ENCODE measurements around the gene KCNIP4.

Gene KCNIP4

DNA sequence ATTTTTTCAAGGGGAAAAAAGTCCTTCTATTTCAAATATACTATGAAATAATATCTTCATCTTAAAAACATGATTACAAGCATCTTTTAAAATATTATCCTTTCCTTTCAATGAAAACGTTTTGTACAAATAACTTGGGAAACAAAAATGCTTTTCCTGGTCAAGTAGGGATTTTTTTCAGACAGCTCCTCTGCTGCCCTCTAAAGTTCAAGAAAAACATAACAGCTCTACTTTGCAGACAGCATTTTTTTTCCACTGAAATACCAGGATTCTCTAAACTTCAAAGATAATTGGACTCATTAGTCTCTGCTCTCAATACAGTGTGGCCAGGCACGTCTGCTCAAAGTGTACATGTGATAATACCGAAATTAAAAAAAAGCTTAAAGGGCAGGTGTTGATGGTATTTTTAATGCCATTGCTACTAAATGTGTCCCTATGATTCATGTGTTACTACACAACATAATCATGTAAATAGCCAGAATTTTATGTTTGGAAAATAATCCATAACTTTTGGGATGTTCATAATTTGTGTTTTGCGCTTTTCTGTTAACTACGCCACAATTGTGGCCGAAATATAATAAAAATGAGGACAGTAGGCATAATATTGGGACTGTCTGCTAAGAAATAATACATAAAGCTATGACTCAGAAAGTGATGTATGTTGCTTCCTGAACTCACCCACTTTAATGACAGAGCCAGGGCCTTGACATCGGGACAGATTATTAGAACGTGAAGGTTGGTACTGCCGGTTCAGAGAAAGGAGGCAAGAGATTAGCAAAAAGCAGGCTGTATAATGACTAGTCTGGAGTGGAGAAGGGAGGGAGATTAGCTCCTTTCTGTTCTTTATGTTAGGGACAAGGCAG lies 478.9 kb downstream of the KCNIP4 start:
- TF ChIP-seq, protein P1, sequence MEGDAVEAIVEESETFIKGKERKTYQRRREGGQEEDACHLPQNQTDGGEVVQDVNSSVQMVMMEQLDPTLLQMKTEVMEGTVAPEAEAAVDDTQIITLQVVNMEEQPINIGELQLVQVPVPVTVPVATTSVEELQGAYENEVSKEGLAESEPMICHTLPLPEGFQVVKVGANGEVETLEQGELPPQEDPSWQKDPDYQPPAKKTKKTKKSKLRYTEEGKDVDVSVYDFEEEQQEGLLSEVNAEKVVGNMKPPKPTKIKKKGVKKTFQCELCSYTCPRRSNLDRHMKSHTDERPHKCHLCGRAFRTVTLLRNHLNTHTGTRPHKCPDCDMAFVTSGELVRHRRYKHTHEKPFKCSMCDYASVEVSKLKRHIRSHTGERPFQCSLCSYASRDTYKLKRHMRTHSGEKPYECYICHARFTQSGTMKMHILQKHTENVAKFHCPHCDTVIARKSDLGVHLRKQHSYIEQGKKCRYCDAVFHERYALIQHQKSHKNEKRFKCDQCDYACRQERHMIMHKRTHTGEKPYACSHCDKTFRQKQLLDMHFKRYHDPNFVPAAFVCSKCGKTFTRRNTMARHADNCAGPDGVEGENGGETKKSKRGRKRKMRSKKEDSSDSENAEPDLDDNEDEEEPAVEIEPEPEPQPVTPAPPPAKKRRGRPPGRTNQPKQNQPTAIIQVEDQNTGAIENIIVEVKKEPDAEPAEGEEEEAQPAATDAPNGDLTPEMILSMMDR (IDR thresholded peaks at IDR 0.05), result peak; percentile 66
- Mint-ChIP-seq H3K4me3 (no peak overlapping the region), H3K9me3 (no peaks in the 10 kb centered on the region), H3K27me3 (ENCODE audit: low read depth, poor library complexity) (no peaks in the 10 kb centered on the region), H3K4me1 (no peaks in the 10 kb centered on the region), H3K27ac (no peak overlapping the region), H3K36me3 (ENCODE audit: low read depth) (no peaks in the 10 kb centered on the region)
- DNase-seq, result no peak

DNA sequence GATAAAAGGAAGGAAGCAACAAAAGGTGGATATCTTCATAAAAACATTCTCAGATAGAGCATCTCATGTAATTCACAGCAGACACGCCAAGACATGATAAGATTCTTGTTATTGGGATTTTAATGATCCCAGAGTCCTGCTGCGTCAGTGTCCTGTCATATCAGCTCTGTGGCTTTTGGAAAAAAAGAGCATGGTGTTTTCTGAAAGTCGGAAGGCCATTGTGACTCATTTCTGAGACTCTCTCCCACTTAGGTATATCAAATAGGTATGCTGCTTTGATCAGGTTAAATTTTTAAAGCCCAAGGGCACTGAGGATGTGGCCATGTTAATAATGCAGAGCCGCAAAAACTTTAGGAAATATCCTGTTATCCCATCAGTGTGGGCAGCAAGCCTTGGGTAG lies 481.0 kb downstream of the KCNIP4 start:
- no peak for DNase-seq
- H3K4me1 Mint-ChIP-seq, result no peaks in the 10 kb centered on the region
- no peaks in the 10 kb centered on the region for H3K36me3 Mint-ChIP-seq (ENCODE audit: low read depth)
- no peak overlapping the region for H3K4me3 Mint-ChIP-seq
- no peak overlapping the region for H3K27ac Mint-ChIP-seq
- no peaks in the 10 kb centered on the region for H3K9me3 Mint-ChIP-seq
- no peaks in the 10 kb centered on the region for H3K27me3 Mint-ChIP-seq (ENCODE audit: low read depth, poor library complexity)
- TF ChIP-seq, protein P1 (IDR thresholded peaks at IDR 0.05), result no peak

- no peaks in the 10 kb centered on the region for H3K36me3 Mint-ChIP-seq (ENCODE audit: low read depth)
- H3K9me3 Mint-ChIP-seq, result no peaks in the 10 kb centered on the region
- no peak overlapping the region for H3K27ac Mint-ChIP-seq
- no peaks in the 10 kb centered on the region for H3K4me1 Mint-ChIP-seq
- no peak for DNase-seq
- TF ChIP-seq, protein P1 (IDR thresholded peaks at IDR 0.05), result no peak
- no peak overlapping the region for H3K4me3 Mint-ChIP-seq
- peaks cover 1% of the 10 kb centered on the region for H3K27me3 Mint-ChIP-seq (ENCODE audit: low read depth, poor library complexity)
These were observed 491.3 kb downstream of the KCNIP4 start for GRCh38 chr4:21457086-21457840.

DNA sequence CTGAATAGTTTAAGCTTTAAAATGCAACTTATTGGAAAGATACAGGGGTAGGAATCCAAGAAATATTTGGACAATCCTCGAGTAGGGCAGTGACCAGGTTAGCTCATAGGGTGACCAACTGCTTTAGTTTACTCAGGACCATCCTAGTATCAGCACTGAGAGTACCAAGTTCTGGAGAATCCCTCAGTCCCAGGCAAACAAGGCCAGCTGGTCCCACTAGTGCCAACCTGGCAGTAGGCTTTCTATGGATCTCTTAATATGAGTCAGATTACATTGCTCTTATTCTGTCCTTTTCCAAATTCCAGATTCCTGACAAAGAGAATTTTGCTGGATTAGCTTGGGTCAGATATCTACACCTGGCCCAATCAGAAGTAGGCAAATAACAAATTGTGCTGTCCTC lies 493.7 kb downstream of the KCNIP4 start:
- Mint-ChIP-seq H3K4me3 (no peak overlapping the region), H3K27ac (no peak overlapping the region), H3K27me3 (ENCODE audit: low read depth, poor library complexity) (no peaks in the 10 kb centered on the region), H3K36me3 (ENCODE audit: low read depth) (no peaks in the 10 kb centered on the region), H3K9me3 (no peaks in the 10 kb centered on the region), H3K4me1 (no peaks in the 10 kb centered on the region)
- TF ChIP-seq, protein P1 (IDR thresholded peaks at IDR 0.05), result no peak
- no peak for DNase-seq

DNA sequence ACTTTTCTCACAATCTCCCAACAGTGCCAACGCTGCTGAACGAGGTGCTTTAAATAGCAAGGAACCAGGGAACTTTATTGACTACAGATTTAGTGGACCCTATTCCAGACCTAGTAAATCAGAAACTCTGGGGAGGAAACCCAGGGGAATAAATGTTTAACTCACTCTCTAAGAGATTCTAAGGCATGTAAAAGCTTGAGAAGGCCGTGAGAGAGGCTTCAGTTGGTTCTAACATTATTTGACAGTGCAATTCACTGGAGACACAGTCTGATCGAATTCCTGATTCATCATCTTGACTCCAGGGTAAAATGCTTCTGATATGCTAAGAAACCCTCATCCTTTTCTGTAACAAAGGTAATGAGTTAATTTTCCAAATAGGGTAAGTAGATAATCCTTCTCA lies 494.4 kb downstream of the KCNIP4 start:
- no peaks in the 10 kb centered on the region for H3K27me3 Mint-ChIP-seq (ENCODE audit: low read depth, poor library complexity)
- H3K27ac Mint-ChIP-seq, result no peak overlapping the region
- DNase-seq, result no peak
- no peak overlapping the region for H3K4me3 Mint-ChIP-seq
- H3K9me3 Mint-ChIP-seq, result no peaks in the 10 kb centered on the region
- no peaks in the 10 kb centered on the region for H3K36me3 Mint-ChIP-seq (ENCODE audit: low read depth)
- TF ChIP-seq, protein P1 (IDR thresholded peaks at IDR 0.05), result no peak
- no peaks in the 10 kb centered on the region for H3K4me1 Mint-ChIP-seq

All from nephron progenitor cell (in vitro differentiated cells).